H1 (cell line): ENCODE data around the gene NECTIN1. TPM values are rescaled to one million over a fixed set of nuclear protein-coding genes. Genes with fewer than 3 reads are reported as not detected.

Experiments
- CHD2 ChIP-seq: IDR thresholded peaks from 2 replicates; pipeline ENCODE4 v1.6.1; 2012; ENCODE audit warnings: low read length, improper control_type of control experiment
- EGR1 ChIP-seq: IDR thresholded peaks from 2 replicates; pipeline ENCODE4 v1.6.1; 2011; ENCODE audit warnings: low read depth, low read length, borderline replicate concordance
- NRF1 ChIP-seq: IDR thresholded peaks from 2 replicates; pipeline ENCODE4 v1.6.1; 2011; ENCODE audit warnings: mild to moderate bottlenecking, low read depth, low read length, improper control_type of control experiment
- SP1 ChIP-seq: IDR thresholded peaks from 2 replicates; pipeline ENCODE4 v1.6.1; 2011; ENCODE audit warnings: low read depth, low read length
- SUZ12 ChIP-seq: fragments of 200-600 bp; sonication (generic); IDR thresholded peaks from 2 replicates; pipeline ENCODE4 v1.6.1; 2012; ENCODE audit warnings: mild to moderate bottlenecking, inconsistent platforms, low read length, moderate library complexity, mixed read lengths
- polyA plus RNA-seq, 7 experiments: library from polyadenylated mRNA; depleted of rRNA in 3 of 7; stranded (reverse) in 5 of 7; unstranded in 2 of 7; fragments of >200 nt in 5 of 7; fragments of 200-250 nt in 2 of 7; gene quantifications; 1 replicate in 5 of 7; 2 replicates in 1 of 7; 4 replicates in 1 of 7; pipeline versions ENCODE4 v1.2.1 to v1.2.3, GENCODE V29; 2011 to 2013; ENCODE audit warnings: missing spikeins in 2 of 7, mixed read lengths in 2 of 7
- total RNA-seq: library from RNA; stranded (reverse); fragmentation: NEBNext Ultra II Directional; extraction: Animal tissue kit (Norgen Biotek cat#: 25700); gene quantifications from 2 replicates; pipeline ENCODE4 v1.2.1, GENCODE V29; 2021
- TF ChIP-seq, protein P1 (sequence below): fragments of 300-600 bp; sonication (generic); IDR thresholded peaks from 2 replicates; pipeline ENCODE4 v1.7.1; 2012; ENCODE audit warnings: low read length, moderate library complexity, mild to moderate bottlenecking, inconsistent platforms; ENCODE audit not compliant: insufficient replicate concordance

Gene NECTIN1
- total and polyA plus RNA-seq, 2 of the 8 experiments (the other 6 are each of a cell fraction or from before 2014, with no cell fraction given), result 43.2 to 97.7 TPM

DNA sequence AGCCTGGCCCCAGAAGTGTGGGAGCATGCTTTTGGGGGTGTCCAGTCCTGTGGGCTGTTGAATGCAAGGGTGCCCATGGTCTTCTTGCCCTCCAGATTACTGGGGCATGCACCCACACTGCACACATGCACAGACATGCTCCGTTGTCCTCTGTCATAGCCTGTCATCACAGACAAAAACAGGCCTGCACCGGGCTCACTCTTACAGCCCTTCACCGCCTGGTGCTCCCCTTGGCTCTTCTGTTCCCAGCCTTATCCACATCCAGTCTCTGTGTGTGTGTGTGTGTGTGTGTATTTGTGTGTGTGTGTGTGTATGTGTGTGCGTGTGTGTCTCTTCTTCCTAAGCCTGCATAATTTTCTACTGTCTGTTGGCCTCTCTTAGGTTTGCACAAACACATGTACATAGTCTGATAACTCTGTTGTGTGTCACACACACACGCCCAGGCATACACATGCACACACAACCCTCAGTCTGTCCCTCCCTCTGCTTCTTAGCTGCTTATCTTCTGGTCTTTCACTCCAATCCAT is 23.4 kb upstream of the NECTIN1 start (continued):
- TF ChIP-seq, protein P1, sequence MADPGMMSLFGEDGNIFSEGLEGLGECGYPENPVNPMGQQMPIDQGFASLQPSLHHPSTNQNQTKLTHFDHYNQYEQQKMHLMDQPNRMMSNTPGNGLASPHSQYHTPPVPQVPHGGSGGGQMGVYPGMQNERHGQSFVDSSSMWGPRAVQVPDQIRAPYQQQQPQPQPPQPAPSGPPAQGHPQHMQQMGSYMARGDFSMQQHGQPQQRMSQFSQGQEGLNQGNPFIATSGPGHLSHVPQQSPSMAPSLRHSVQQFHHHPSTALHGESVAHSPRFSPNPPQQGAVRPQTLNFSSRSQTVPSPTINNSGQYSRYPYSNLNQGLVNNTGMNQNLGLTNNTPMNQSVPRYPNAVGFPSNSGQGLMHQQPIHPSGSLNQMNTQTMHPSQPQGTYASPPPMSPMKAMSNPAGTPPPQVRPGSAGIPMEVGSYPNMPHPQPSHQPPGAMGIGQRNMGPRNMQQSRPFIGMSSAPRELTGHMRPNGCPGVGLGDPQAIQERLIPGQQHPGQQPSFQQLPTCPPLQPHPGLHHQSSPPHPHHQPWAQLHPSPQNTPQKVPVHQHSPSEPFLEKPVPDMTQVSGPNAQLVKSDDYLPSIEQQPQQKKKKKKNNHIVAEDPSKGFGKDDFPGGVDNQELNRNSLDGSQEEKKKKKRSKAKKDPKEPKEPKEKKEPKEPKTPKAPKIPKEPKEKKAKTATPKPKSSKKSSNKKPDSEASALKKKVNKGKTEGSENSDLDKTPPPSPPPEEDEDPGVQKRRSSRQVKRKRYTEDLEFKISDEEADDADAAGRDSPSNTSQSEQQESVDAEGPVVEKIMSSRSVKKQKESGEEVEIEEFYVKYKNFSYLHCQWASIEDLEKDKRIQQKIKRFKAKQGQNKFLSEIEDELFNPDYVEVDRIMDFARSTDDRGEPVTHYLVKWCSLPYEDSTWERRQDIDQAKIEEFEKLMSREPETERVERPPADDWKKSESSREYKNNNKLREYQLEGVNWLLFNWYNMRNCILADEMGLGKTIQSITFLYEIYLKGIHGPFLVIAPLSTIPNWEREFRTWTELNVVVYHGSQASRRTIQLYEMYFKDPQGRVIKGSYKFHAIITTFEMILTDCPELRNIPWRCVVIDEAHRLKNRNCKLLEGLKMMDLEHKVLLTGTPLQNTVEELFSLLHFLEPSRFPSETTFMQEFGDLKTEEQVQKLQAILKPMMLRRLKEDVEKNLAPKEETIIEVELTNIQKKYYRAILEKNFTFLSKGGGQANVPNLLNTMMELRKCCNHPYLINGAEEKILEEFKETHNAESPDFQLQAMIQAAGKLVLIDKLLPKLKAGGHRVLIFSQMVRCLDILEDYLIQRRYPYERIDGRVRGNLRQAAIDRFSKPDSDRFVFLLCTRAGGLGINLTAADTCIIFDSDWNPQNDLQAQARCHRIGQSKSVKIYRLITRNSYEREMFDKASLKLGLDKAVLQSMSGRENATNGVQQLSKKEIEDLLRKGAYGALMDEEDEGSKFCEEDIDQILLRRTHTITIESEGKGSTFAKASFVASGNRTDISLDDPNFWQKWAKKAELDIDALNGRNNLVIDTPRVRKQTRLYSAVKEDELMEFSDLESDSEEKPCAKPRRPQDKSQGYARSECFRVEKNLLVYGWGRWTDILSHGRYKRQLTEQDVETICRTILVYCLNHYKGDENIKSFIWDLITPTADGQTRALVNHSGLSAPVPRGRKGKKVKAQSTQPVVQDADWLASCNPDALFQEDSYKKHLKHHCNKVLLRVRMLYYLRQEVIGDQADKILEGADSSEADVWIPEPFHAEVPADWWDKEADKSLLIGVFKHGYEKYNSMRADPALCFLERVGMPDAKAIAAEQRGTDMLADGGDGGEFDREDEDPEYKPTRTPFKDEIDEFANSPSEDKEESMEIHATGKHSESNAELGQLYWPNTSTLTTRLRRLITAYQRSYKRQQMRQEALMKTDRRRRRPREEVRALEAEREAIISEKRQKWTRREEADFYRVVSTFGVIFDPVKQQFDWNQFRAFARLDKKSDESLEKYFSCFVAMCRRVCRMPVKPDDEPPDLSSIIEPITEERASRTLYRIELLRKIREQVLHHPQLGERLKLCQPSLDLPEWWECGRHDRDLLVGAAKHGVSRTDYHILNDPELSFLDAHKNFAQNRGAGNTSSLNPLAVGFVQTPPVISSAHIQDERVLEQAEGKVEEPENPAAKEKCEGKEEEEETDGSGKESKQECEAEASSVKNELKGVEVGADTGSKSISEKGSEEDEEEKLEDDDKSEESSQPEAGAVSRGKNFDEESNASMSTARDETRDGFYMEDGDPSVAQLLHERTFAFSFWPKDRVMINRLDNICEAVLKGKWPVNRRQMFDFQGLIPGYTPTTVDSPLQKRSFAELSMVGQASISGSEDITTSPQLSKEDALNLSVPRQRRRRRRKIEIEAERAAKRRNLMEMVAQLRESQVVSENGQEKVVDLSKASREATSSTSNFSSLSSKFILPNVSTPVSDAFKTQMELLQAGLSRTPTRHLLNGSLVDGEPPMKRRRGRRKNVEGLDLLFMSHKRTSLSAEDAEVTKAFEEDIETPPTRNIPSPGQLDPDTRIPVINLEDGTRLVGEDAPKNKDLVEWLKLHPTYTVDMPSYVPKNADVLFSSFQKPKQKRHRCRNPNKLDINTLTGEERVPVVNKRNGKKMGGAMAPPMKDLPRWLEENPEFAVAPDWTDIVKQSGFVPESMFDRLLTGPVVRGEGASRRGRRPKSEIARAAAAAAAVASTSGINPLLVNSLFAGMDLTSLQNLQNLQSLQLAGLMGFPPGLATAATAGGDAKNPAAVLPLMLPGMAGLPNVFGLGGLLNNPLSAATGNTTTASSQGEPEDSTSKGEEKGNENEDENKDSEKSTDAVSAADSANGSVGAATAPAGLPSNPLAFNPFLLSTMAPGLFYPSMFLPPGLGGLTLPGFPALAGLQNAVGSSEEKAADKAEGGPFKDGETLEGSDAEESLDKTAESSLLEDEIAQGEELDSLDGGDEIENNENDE, result no peak
- TF ChIP-seq SUZ12 (no peak), EGR1 (no peak), NRF1 (no peak), SP1 (no peak), CHD2 (no peak)
